Measurements from ENCODE around the gene XPOT. TPM values are rescaled to one million over a fixed set of nuclear protein-coding genes. Genes with fewer than 3 reads are reported as not detected.

The XPOT gene
- total RNA-seq = 47.1 and 78.2 TPM in 2 replicates

GRCh38 chr12:64403707-64404469 lies at the start of gene XPOT:
XPOT (plus strand) TSS chr12:64404392; CDS start chr12:64410036, 5,644 bp downstream.

GRCh38 chr12:64390275-64390851 lies 13.8 kb upstream of the XPOT start, which contains the start of gene C12orf56:
C12orf56 (minus strand) TSS chr12:64390758; CDS start chr12:64390565, 193 bp downstream.

DNA sequence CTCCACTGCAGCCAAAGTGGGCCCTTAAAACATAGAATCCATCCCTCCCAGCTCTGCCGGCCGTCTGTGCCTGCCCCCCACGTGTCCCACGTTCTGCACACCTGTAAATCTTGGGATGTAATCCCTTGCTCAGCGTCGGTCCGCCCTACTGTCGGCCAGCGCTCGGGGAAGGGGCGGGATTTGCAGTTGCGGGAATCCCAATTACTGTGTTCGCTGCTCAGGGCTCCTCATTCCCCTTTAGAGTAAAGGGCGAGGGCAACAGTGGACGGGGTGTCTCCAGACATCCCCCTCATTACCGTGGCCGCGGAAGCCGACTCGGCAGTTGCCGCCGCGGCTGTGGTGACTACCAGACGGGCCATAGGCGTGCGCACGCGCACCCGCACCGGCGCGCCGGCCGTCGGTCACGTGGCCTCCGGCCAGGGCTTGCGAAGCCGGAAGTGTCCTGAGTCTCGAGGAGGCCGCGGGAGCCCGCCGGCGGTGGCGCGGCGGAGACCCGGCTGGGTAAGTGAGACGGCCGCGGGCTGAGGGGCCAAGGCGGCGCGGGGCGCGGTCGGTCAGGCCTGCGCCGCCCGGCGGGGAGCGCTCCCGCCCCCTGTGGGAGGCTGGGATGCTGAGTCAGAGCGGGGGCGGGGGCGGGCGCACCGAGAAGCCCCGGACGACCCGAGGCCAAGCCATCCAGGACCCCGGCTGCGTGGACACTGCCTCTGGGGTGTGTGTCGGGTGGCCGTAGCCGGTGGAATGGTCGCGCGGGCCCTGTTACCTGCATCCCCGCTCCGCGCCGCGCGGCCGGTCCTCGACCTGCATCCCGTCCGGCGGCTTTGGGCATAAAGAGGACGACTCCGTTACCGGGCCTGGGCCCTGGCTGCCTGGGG lies 47.7 kb downstream of the XPOT start, which contains the start of gene TBK1:
Gene TBK1 (plus strand): TSS at position 434 of the 872 bp plus-strand sequence. CDS start 3,751 bp downstream, outside the sequence.

Small RNA genes within 50 kb of the gene (small RNA-seq; reads per million reads assigned to genes)
- 0.14 reads per million for gene RF01210

Other genes starting within 250 kb of the XPOT start
- 3.9 and 9.7 TPM in 2 replicates for gene KICS2, start 182.1 kb upstream of the XPOT start, total RNA-seq
- gene C12orf56, start 13.6 kb upstream of the XPOT start, total RNA-seq = 0.11 and 0.79 TPM in 2 replicates
- 18.2 and 22.0 TPM in 2 replicates for gene TBK1, start 47.7 kb downstream of the XPOT start, total RNA-seq
- 5.9 and 6.4 TPM in 2 replicates for gene RASSF3, start 206.1 kb downstream of the XPOT start, total RNA-seq